NCI-H2196 (cell line): ENCODE results near the gene RRP1B.

Source experiments
- DNase-seq: peaks from one replicate; lab custom pipeline; 2025; ENCODE audit not compliant: unreplicated experiment; lab: John Stamatoyannopoulos, UW

The RRP1B gene

DNA sequence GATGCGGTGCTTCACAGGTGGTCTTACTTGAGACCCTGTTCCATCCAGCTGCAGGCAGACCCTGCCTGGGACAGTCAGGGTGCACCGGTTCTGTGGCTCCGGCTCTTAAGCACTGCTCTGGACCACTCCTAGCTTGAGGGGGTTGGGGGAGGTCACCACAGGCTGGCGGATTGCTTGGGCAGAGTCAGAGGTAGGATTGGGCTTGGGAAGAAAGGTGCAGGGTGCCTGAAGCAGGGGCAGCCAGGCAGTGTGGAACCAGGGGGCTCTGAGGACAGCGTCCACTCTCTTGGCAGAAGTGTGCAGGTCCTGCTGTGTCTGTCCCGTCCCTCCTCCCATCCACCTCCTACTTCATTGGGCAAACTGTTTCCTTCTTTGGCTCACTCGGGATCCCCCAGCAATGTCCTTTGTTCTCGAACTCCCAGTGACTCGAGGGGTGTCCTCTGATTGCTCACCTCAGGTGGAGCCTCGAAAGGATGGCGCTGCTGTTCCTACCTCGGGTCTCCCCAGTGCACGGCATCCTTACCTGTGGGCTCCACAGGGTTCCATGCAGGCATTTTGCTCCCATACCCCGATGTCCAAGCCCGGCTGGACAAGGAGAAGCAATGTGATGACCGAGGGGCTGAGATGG, 61.3 kb downstream of the RRP1B start:
- no peak for DNase-seq

DNA sequence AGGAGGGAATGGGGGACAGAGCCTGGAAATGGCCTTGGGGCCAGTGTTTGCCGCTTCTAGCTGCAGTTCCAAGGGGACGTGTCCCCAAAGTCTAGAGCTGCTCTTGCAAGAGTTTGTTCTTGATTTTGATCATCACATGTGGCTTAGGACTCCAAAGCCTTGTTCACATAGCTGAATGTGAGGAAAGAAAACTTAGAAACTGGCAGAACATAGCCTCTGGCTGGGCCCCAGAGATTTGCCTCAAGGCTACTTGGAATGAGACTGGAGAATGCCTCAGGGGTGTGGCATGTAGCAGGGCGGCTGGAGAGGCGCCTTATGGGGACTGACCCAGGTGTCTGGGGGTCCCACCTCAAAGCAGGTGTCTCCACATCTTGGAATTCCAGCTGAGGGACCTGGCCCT, 61.8 kb downstream of the RRP1B start:
- no peak for DNase-seq

DNA sequence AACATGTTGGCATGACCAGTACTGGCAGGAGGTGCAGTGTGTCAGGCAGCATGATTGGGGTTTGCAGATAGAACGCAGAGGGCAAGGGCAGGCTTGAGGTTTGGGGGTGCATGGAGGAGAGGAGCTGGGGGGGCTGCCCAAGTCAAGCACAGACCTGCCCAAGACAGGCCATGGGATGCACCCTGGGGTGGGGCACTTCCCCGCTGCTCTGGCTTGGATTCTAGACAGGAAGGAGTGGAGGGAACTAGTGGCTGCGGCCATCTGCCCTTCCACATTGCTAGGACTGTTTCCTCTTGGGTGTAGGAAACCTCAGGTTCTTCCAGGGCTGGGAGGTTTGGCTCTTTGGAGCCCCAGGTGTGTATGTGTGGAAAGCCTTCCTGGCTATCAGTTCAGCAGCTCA, 62.6 kb downstream of the RRP1B start:
- no peak for DNase-seq

DNA sequence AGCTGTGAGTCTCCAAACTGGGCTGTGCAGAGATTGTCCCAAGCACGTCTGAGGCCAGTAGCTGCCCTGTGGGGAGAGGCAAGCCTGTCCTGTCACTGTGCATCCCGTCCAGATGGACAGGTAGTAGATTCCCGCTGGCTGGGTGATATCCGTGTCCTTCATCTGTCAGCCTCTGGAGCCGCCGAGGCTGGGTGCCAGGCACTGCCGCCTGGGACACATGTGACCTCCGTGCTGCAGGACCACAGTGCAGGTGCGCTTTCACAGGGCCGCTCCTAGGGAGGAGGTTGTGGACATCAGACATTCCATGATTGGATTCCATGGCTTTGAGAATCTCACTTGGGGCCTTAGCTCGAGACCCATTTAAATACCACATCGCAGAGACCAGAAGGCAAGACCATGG, 64.3 kb downstream of the RRP1B start:
- DNase-seq, result no peak

DNA sequence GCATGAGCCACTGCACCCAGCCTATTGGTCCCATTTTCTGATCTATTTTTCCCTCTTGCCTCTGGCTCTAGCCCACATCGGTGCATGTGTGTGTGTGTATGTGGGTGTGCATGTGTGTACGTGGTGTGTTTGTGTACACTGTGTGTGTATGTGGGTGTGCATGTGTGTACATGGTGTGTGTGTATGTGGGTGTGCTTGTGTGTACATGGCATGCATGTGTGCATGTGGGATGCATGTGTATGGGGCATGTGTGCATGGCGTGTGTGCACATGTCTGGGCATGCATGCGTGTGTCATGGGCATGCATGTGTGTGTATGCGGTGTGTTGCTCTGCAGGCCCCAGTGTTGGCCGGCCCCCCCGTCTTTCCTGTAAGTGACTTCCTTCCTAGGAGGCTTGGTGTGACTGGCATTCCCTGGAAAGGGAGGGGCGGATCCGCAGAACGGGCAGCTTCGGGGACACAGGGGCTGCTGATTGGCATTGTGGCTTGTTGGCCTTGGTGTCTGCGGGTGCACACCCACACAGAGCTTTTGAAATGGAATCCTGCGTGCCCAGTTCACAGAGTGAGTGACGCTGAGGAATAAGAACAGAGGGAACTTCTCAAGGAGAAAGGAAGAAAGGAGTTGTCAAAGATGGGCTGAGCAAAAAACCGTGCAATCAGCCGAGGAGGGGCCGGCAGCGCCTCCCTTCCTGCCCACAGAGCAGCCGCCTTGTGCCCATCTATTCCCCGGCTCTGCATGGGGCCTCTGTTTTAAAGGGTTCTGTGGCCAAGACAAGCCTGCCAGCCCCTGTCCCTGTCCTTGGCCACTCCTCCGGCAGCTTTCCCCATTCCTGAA, 67.5 kb downstream of the RRP1B start:
- no peak for DNase-seq

DNA sequence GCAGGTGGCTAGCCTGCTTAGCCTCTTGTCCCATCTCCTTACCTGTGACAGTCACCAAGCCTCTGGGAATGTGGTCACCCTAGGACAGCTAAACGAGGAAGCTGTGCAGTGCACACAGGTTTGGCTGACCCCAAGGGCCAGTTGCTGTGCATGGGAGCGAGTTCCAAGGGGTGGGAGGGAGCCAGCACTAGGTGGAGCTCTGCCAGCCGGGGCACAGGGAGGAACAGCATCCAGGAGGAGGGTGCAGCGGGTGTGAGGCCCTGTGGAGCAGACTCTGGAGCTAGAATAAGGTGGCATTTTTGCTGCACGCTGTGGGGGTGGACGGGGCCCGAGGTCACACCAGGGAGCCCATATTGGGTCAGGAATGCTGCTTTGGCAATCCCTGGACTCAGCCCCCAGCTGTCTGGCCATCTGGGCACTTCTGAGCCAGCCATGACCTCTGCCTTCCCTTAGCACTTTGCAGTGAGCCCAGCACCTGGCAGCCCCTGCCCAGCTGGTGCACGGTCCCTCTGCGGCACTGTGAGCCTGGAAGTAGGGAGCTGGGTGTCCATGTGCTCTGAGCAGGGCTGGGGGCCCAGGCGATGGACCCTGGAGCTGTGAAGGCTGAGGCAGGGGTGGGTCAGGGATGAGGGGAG, 68.3 kb downstream of the RRP1B start:
- peak; percentile 57 for DNase-seq

DNA sequence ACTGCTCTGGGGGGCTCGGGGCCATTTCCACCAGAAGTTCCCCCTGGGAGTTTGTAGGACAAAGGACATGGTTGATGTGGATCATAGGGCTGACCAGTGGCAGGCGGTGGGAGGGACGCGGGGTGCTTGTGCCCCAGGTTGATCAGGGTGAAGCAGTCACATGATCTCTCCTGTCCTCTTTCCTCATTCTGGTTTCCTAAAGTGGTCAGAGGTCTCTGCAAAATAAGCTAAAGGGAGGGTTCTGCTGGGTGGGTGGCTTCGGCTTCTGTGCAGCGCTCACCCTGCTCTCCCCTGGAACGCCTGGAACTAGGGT, 68.8 kb downstream of the RRP1B start:
- DNase-seq, result no peak

DNA sequence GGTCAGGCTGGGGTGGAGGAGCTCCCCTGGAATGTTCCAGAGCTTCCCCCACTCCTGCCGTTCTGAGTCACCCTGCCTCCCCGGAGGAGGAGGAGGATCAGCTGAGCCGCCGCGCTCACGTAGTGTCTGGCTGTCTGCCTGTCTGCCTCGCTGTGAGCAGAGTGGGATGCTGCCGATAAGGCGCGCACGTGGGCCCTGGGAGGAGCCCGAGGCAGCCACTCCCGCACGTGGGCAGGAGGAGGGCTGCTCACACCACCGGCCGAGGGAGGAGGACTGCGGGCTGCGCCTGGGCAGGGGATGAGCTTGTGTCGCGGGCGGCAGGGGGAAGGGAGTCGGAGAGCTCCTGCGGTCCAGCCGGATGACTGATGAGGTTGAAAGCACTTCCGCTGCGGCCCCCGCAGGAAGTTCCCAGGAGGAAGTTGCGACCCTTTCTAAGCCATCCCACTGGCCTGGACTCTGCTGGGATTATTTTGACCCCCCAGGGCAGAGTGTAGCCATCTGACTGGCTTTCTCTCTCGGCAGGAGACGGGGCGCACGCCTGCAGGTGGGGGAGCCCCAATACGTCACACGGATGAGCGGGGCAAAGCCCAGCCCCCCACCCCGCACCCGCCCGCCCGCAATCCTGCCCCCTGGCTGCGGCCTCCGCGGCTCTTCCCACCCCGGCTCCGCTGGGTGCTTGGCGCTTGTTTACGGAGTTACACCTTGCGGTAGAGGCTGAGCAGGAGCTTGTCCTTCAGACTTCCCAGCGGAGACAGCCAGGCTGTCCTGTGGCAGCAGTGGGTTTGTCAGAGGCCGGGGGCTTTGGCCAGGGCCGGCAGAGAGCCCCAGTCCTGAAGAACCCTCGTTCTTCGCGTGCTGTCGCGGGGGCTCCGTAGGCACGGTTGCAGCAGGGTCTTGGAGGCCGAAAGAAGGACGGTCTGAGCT, 69.4 kb downstream of the RRP1B start:
- DNase-seq, result peak; percentile 87

DNA sequence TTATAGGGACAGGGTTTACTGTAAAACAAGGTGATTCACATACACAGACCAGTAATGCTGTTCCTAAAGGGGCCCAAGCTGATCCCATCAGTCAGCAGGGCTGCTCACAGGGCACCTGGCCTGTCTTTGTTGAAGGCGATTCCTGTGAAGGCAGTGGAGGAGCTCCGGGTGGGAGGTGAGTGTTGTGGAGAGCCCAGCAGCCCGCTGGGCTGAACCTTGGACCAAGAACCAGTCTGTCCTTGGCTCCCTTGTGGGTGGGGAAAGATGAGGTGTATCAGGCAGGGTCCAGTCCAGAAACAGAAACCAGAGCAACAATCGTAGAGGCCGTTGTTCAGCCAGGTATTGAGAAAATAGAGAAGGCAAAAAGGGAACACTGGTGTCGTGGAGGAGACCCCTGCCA, 72.1 kb downstream of the RRP1B start:
- no peak for DNase-seq

DNA sequence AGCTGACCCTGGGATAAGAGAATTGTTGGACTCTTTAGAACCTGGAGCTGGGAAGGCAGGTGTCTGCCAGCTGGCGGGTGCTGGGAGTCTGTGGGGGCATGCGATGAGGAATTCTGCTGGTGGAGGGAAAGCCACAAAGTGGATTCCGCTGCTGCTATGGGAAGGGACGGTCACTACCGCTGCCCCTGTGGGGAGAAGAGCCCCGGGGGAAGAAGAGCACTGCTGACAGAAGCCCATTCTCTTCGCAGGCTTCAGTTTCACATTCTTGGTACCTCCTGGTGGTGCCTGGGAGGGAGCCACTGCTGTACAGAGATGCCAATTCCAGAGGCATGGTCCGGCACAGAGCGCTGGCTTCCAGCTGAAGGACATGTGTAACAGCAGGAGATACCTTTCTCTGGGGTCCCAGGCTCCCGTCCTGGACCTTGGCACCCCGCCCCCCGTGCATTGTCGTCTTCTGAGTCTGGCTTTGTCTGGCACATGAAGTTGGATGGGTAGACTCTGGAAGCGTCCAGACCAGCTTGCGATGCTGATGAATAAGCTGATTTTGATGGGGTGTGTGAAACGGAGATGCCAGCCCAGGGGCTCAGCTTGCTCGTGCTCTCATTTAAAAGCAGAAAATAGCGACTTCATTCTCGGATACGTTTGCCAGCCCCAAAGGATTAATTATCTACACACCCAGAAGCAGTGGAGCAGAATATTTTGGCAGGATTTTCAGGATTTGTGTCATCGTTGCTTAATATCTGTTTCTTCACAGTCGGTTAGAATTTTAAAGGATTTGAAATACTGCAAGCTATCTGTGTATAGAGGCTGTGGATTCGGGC, 72.7 kb downstream of the RRP1B start:
- DNase-seq, result no peak

DNA sequence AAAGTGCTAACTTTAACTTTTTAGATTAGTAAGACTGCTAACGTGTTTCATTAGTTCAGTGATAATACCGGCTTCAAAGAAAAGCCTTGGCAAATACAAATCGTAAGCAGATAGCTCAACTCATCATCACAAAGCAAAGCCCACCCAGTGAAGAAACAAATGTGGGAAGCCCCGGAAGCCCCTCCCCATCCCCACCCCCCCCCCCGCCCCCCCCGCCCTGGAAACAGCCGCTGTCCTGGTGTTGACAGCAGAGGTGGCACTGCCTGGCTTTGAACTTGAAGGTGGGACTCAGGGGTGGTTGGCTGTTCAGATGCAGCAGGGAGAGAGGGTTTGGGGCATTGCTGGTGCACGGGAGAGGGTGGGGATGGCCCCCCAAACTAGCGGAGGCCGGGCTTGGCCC, 73.7 kb downstream of the RRP1B start:
- no peak for DNase-seq

DNA sequence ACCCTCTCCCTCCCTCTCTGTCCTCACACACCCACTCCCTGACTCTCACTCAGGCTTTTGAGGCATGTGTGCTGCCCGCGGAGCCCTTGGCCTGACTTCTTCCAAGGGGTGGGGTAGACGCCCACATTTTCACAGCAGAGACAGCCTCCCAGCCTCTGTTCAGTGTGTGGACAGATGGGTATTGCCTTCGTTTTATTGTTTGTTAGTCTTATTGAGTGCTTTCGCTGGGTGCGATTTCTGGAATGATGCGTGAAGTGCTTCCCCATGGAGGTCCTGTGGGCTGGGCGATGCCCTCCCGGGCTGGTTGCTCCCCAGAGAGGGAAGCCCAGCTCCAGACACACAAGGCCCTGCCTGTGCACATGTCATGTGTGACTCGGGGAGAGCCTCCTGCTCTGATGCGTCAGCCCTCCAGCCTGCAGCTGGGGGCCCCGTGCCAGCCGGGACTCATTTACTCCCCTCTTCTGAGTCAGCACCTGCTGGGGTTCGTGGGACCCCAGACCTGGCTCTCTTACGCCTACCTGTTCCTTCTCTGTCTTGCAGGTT, 74.2 kb downstream of the RRP1B start:
- no peak for DNase-seq

DNA sequence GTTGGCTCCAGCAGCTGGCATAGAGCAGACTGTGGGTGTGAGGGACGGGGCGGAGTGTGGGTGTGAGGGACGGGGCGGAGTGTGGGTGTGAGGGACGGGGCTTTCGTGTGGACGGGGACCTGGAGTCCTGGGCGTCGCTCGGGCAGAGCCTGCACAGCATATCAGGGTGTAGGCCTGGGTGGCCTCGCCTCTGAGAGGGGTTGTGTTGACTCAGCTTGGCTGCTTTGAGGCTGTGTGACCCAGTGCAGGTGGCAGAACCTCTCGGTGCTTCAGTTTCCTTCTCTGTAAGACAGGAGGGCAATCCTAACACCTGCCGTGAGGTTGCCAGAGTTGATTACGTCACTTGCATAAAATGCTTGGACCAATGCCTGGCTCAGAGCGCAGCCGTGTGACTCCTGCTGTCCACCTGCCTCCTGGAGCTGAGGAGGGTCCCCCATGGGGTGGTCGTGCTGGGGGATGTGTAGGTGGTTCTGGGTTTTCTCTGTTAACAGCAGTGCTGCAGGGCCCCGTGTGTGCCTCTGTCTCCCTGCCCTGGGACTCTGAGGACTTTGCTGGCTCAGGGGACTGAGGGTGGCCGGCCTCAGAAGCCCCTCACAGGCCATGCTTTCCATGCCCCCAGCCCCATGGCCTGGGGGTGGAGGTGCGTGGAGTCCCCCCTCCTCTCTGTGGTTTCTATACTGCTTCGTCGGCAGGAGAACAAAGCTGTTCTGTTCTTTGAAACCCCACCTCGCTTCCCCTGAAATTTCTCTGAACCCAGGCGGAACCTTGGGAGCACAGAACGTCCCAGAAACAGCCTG, 75.0 kb downstream of the RRP1B start:
- peak; percentile 74 for DNase-seq

DNA sequence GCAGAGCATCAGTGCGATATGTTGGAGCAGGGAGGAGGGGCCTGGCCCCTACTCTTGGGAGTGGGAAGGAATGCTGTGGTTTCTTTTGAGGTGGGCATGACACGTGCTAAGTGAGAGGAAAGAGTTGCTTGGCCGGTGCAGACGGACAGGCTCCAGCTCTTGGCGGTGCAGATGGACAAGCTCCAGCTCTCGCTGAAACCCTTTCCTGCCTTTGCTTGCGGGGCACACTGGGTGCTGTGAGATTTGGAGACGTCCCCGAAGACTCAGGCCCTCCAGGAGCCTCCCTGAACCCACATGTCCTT, 75.5 kb downstream of the RRP1B start:
- no peak for DNase-seq

DNA sequence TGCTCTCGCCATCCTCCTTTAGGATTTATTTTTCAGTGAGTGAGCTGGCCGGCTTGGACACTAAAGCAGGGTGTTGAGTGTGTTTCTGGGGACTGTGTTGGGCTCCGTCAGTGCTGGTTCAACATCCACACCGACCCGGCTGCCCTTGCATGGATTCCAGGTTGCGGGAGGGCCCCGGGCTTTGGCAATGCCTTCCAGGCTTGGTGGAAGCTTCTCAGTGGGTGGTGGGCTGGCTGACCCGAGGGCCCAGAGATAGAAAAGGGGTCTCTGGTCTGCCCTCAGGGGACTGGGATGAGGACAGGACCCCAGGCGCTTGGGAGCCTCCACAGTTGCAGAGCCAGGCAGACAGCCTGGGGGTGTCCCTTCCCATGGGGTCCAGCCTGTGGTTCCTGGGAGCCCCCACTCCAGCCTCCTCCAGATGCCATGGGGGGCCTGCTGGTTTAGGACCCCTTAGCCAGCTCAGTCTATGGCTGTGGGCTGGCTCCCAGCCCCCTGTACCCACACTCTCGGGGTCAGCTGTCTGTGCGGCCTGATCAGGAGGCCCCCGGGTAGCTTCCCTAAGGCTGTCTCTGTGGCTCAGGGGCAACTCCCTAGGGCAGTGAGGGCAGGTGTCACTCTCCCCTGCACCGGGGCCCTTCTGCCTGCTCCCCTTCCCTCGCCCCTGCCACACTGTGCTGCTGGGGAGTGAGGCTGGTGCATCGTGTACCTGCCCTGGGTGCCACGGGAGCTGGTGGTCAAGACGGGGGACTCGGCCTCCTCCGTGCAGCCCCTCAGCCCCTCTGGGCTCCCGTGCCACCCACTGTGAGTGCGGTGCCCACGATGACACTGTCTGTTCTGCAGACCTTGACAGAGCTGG, 76.1 kb downstream of the RRP1B start:
- DNase-seq, result no peak

DNA sequence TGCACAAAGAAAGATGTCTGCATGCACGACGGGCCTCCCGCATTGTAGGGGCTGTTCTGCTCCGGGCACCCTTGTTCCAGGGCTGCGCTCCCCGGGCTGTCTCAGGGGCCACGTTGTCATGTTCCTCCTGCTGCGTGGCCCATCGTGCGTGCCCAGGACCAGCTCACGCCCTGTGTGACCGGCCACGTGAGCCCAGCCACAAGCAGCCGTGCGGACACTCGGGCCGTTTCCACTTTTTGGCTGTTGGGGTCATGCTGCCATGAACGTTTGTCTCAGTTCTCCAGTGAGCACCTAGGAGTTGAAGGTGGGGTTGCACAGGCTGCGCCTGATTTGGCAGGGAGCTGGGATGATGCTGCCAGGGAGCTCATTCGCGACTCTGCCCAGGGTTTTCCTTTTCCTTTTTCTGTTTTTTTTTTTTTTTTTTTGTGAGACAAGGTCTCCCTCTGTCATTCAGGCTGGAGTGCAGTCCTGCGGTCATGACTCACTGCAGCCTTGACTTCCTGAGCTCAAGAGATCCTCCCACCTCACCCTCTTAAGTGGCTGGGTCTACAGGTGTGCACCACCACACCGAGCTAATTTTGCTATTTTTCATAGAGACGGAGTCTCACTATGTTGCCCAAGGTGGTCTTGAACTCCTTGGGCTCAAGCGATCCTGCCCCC, 77.0 kb downstream of the RRP1B start:
- no peak for DNase-seq

DNA sequence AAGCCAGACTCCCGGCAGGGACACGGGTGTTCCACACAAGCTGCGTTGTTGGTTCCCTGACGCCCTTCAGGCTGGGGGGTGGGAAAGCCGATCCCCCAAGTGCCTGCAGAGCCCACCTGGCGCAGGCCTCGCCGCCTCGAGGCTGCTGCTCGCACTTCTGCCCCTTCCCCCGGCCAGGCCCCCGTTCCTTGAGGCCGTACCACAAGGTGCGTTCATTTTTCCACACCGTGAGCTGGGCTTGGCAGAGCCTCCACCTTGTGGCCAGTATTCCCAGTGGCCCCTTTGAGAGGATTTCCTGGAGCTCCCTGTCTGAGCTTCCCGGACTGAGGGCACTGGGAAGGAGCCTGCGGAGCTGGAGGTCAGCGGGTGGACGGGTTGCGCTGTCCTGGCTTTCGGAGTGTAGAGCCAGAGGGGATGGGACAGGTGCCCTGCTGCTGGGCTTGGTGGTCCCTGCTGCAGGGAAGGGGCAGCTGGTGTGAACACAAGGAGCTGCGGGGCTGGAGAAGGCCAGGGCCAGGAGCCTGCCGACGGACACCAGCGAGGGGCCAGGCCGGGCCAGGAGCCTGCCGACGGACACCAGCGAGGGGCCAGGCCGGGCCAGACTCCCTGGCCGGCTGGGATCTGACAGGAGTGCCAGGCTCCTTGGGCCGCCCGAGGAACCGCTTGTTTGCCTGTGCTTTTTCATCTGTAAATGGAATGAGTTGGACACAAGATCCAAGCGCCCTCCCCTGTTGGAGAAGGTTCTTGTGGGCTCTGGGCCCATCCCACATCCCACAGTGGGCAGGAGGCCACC, 78.0 kb downstream of the RRP1B start:
- DNase-seq, result no peak
